AG08395 (cell line): Measurements from ENCODE around the gene BPIFA2.

Experiments
- DNase-seq: peaks from one replicate; pipeline ENCODE4 v3.0.0; 2012; ENCODE audit warnings: mixed read lengths, low spot score

Gene BPIFA2

GRCh38 chr20:33199026-33199425 is 31.1 kb downstream of the BPIFA2 start:
- no peak for DNase-seq

- no peak for DNase-seq
Observed at GRCh38 chr20:33202451-33202850, 34.5 kb downstream of the BPIFA2 start.

GRCh38 chr20:33203444-33203843 is 35.5 kb downstream of the BPIFA2 start:
- DNase-seq, result no peak

GRCh38 chr20:33209789-33210188 is 41.8 kb downstream of the BPIFA2 start:
- DNase-seq, result peak; percentile 78

GRCh38 chr20:33210371-33210770 is 42.4 kb downstream of the BPIFA2 start:
- no peak for DNase-seq

- DNase-seq, result peak; percentile 43
Observed at GRCh38 chr20:33211817-33212424, 44.0 kb downstream of the BPIFA2 start.

GRCh38 chr20:33217052-33217451 is 49.1 kb downstream of the BPIFA2 start, which contains the start of gene BPIFA3:
Gene BPIFA3, plus strand, starts transcription at chr20:33217352. Its CDS starts 185 bp downstream, at chr20:33217537.
- no peak for DNase-seq

GRCh38 chr20:33224399-33224798 is 56.4 kb downstream of the BPIFA2 start:
- DNase-seq, result no peak

- no peak for DNase-seq
Observed at GRCh38 chr20:33229843-33230242, 61.9 kb downstream of the BPIFA2 start.
